Measurements from ENCODE around the gene VAMP7.
"Not testable (repeated sequence)": the region's sequence is repeated elsewhere in the genome, so short reads cannot be mapped to it uniquely, and the experiment has no call there.

Gene VAMP7

GRCh38 chrX:155907661-155908060 is 26.5 kb downstream of the VAMP7 start:
- not testable (repeated sequence) for DNase-seq (ENCODE audit: low spot score)

- no peak for DNase-seq (ENCODE audit: low spot score)
Measured at GRCh38 chrX:155923200-155923599, 42.1 kb downstream of the VAMP7 start.

GRCh38 chrX:155930852-155931618 is 49.9 kb downstream of the VAMP7 start:
- DNase-seq (ENCODE audit: low spot score), result not testable (repeated sequence)

- DNase-seq (ENCODE audit: low spot score), result no peak
Measured at GRCh38 chrX:155938132-155938531, 57.0 kb downstream of the VAMP7 start.

GRCh38 chrX:155949098-155949497 is 68.0 kb downstream of the VAMP7 start:
- no peak for DNase-seq (ENCODE audit: low spot score)

- no peak for DNase-seq (ENCODE audit: low spot score)
Measured at GRCh38 chrX:155951237-155951789, 70.2 kb downstream of the VAMP7 start.

- no peak for DNase-seq (ENCODE audit: low spot score)
Measured at GRCh38 chrX:155953055-155953454, 71.9 kb downstream of the VAMP7 start.

GRCh38 chrX:155954793-155955192 is 73.6 kb downstream of the VAMP7 start:
- DNase-seq (ENCODE audit: low spot score), result no peak

GRCh38 chrX:155956099-155956498 is 75.0 kb downstream of the VAMP7 start:
- no peak for DNase-seq (ENCODE audit: low spot score)

- DNase-seq (ENCODE audit: low spot score), result no peak
Measured at GRCh38 chrX:155956649-155957048, 75.5 kb downstream of the VAMP7 start.

- no peak for DNase-seq (ENCODE audit: low spot score)
Measured at GRCh38 chrX:155957843-155958242, 76.7 kb downstream of the VAMP7 start.

GRCh38 chrX:155959018-155959587 is 78.0 kb downstream of the VAMP7 start:
- no peak for DNase-seq (ENCODE audit: low spot score)

- DNase-seq (ENCODE audit: low spot score), result no peak
Measured at GRCh38 chrX:155962906-155963305, 81.8 kb downstream of the VAMP7 start.

- no peak for DNase-seq (ENCODE audit: low spot score)
Measured at GRCh38 chrX:155966876-155967275, 85.7 kb downstream of the VAMP7 start.

- DNase-seq (ENCODE audit: low spot score), result no peak
Measured at GRCh38 chrX:155967653-155968325, 86.6 kb downstream of the VAMP7 start.

- no peak for DNase-seq (ENCODE audit: low spot score)
Measured at GRCh38 chrX:155968326-155968661, 87.1 kb downstream of the VAMP7 start.

GRCh38 chrX:155968791-155969190 is 87.6 kb downstream of the VAMP7 start:
- DNase-seq (ENCODE audit: low spot score), result no peak

- not testable (repeated sequence) for DNase-seq (ENCODE audit: low spot score)
Measured at GRCh38 chrX:155971658-155972057, 90.5 kb downstream of the VAMP7 start.

- DNase-seq (ENCODE audit: low spot score), result not testable (repeated sequence)
Measured at GRCh38 chrX:155972241-155972640, 91.1 kb downstream of the VAMP7 start.

GRCh38 chrX:155983326-155983725 is 102.2 kb downstream of the VAMP7 start:
- DNase-seq (ENCODE audit: low spot score), result no peak

- DNase-seq (ENCODE audit: low spot score), result no peak
Measured at GRCh38 chrX:155985208-155985607, 104.1 kb downstream of the VAMP7 start.

GRCh38 chrX:155986995-155987394 is 105.8 kb downstream of the VAMP7 start:
- DNase-seq (ENCODE audit: low spot score), result not testable (repeated sequence)

GRCh38 chrX:155988859-155989258 is 107.7 kb downstream of the VAMP7 start:
- DNase-seq (ENCODE audit: low spot score), result no peak

Measured in hepatic stellate cell (primary cell).